ENCODE measurements around the gene PLAGL1.
"Not testable (repeated sequence)": the region's sequence is repeated elsewhere in the genome, so short reads cannot be mapped to it uniquely, and the experiment has no call there.

PLAGL1 gene, protein sequence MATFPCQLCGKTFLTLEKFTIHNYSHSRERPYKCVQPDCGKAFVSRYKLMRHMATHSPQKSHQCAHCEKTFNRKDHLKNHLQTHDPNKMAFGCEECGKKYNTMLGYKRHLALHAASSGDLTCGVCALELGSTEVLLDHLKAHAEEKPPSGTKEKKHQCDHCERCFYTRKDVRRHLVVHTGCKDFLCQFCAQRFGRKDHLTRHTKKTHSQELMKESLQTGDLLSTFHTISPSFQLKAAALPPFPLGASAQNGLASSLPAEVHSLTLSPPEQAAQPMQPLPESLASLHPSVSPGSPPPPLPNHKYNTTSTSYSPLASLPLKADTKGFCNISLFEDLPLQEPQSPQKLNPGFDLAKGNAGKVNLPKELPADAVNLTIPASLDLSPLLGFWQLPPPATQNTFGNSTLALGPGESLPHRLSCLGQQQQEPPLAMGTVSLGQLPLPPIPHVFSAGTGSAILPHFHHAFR

DNA sequence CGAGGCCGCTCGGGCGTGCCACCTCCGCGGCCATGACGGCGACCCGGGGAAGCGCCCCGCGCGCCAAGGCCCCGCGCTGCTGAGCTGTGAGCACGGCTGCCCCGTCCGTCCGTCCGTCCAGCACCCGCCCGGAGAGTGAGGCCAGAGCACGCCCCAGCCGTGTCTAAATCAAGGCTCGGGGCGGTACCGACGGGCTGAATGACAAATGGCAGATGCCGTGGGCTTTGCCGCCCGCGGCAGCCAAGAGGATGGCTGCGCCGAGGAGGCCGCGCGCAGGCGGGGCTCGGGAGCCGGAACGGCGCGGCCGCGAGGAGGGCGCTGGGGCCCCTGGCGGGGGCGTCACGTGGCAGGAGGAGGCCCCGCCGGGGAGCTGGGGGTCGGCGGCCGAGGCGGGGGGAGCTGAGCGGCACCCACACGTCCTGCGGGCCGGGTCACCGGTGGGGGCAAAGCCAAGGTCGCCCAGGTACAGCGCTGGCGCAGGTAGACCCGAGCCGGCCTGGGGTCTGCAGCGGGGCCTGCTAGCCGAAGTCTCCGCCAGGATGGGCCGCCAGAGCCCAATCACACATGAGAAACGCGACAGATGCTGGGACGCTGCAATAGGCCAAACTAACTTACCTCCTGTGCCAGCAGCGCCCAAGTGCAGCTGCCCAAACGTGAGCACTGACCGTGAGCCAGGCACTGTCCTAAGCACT lies at the start of gene PLAGL1:
PLAGL1 (minus strand) TSS at position 140 of the 692 bp plus-strand sequence. CDS start 60,123 bp downstream, outside the sequence.
- DNase-seq = peak; percentile 44

DNA sequence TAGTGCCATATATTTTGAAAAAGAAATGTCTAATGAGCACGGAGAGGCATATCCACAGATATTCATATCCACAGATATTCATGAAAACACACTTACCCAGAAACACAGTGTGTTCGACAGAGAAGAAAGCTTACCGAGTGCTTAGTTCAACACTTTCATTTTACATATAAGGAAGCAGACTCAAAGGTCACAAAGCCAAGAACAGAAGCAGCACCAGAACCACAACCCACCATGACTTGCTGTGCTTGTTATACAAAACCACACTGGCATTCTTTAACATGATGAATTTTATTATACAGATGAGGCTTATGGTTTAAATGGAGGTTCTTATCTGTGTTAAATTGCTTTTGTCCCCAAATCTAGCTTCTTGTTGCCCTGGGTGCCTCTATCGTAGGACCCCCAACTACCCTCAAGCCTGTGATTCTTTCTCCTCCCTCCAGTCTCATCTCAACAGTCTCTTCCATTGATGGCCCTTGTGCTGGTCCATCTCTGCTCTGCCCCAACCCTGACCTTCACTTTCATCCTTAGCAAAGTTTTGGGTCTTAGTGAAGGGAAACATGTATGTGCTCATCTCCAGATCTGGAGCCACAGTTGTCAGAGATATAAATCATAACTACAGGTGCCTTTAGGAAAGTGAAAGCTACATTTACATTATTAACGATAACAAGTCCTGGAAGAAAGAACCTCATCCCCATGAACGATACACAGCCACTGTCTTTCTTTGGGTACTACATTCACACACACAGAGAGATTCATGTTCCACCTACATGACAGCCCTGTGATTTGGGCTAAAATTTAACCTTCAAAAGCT lies 47.3 kb upstream of the PLAGL1 start:
- DNase-seq = peak; percentile 39

DNA sequence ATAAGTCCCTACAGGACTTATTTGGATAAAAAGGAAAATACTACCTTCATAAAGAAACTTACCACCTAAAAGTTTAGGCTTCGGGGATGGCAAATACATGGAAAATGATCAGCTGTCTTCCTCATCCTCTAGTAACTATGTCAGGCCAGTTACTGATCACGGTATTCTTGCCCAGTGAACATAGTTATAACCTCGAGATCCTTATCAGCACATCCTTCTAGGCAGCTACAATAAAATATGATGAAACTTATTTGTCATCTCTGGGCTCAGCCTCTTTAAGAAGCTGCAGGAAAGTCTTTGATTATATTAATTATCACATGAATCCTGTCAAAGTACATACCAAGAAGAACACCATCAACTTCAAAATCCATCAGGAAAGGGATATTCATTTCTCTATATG lies 45.5 kb upstream of the PLAGL1 start:
- DNase-seq = no peak

DNA sequence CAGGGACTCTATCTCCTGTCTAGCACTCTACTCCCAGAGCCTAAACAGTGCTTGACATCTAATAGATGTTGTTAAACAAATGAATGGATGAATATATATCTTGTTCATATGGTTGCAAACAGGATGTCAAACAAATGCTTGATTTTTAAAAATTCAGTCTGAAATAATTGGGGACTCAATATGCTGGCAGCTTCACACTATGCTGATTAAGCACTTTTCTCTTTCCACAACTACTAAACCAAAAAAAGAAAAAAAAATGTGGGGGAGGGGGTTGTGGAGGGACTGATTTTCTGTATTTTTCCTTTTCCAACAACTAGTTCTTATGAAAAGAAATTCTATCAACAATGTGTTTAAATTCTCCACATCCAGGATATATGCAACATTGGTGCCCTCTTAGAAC lies 44.4 kb upstream of the PLAGL1 start:
- DNase-seq = no peak

DNA sequence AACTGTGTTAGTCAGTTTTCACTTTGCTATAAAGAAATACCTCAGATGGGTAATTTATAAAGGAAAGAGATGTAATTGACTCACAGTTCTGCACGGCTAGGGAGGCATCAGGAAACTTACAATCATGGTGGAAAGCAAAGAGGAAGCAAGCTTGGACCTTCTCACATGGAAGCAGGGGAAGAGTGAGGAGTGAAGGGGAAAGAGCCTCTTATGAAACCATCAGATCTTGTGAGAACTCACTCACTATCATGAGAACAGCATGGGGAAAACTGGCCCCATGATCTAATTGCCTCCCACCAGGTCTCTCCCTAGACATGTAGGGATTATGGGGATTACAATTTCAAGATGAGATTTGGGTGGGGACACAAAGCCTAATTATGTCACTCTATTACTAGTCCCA lies 41.3 kb upstream of the PLAGL1 start:
- DNase-seq = no peak

DNA sequence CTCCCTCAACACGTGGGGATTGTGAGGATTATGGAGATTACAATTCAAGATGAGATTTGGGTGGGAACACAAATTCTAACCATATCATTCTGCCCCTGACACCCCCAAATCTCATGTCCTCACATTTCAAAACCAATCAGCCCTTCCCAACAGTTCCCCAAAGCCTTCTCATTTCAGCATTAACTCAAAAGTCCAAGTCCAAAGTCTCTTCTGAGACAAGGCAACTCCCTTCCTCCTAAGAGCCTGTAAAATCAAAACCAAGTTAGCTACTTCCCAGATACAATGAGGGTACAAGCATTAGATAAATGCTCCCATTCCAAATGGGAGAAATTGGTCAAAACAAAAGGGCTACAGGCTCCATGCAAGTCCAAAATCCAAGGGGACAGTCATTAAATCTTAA lies 39.6 kb upstream of the PLAGL1 start:
- DNase-seq = no peak

DNA sequence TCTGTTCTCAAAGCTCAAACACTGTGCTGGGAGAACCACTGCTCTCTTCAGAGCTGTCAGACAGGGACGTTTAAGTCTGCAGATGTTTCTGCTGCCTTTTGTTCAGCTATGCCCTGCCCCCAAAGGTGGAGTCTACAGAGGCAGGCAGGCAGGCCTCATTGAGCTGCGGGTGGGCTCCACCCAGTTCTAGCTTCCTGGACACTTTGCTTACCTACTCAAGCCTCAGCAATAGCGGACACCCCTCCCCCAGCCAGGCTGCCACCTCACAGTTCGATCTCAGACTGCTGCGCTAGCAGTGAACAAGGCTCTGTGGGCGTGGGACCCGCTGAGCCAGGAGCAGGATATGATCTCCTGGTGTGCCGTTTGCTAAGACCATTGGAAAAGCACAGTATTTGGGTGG lies 38.6 kb upstream of the PLAGL1 start:
- DNase-seq = not testable (repeated sequence)

DNA sequence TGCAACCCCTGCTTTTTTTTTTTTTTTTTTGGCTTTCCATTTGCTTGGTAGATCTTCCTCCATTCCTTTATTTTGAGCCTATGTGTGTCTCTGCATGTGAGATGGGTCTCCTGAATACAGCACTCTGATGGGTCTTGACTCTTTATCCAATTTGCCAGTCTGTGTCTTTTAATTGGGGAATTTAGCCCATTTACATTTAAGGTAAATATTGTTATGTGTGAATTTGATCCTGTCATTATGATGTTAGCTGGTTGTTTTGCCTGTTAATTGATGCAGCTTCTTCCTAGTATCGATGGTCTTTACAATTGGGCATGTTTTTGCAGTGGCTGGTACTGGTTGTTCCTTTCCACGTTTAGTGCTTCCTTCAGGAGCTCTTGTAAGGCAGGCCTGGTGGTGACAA lies 36.9 kb upstream of the PLAGL1 start:
- DNase-seq = not testable (repeated sequence)

DNA sequence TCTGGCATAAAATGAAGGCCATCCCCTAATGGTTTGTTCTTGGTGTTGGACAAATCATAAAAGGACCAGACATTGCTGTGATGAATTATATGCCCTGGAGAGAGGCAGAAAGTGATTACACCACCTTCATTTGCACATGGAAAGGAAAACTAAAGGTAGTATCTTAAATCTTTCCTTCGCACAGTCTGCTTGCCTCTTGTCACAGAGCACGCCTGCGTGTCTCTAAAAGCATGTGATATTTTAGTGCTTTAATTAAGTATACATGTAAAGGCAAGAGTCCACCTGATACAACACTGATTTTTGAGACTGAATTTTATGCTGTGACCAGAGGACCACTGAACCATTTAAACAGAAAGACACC lies 28.8 kb upstream of the PLAGL1 start:
- DNase-seq = no peak

DNA sequence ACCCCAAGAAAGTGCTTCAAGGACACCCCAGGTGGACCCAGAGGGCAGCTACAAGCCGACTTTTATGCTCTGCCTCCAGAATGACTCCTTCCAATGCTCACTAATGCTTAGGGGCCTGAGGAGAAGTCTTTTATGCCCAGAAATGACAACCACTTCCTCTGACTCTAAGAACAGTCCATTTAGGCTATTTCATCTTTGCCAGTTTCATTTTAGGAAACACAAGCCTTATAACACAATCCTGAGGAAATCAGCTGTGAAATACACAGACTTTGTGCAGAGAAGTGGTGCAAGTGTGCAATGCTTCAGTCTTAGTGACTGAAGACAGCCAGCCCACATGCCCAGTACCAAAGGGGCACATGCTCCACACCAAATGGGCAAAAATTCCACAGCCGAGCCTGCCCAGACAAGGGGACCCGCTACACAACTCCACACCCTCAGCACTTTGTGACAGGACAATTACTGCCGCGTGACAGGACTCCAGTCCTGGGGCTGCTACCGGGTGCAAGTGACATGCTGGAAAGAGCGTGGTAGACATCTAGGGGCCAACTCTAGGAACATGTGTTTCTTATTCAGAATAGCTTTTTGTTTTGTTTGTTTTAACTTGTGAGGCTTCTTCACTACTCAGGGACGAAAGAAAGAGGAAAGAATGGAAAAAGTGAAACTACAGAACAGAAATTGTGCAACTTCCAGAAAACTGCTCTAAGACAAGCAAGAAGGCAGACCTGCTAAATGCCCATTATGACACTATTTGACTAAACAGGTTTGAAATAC lies 28.2 kb upstream of the PLAGL1 start:
- DNase-seq = peak; percentile 49

DNA sequence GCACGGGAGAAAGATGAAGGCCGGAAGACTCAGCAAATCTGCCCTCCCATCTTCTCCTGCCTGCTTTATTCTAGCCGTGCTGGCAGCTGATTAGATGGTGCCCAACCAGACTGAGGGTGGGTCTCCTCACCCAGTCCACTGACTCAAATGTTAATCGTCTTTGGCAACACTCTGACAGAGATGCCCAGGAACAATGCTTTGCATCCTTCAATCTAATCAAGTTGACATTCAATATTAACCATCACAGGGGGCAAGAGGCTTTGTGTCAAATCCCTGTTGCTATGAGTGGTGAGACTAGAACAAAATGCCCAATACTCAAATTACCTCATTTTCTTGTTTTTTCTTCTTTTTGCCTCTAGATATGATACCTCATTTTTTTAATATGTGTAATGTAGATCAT lies 27.4 kb upstream of the PLAGL1 start:
- no peak for DNase-seq

DNA sequence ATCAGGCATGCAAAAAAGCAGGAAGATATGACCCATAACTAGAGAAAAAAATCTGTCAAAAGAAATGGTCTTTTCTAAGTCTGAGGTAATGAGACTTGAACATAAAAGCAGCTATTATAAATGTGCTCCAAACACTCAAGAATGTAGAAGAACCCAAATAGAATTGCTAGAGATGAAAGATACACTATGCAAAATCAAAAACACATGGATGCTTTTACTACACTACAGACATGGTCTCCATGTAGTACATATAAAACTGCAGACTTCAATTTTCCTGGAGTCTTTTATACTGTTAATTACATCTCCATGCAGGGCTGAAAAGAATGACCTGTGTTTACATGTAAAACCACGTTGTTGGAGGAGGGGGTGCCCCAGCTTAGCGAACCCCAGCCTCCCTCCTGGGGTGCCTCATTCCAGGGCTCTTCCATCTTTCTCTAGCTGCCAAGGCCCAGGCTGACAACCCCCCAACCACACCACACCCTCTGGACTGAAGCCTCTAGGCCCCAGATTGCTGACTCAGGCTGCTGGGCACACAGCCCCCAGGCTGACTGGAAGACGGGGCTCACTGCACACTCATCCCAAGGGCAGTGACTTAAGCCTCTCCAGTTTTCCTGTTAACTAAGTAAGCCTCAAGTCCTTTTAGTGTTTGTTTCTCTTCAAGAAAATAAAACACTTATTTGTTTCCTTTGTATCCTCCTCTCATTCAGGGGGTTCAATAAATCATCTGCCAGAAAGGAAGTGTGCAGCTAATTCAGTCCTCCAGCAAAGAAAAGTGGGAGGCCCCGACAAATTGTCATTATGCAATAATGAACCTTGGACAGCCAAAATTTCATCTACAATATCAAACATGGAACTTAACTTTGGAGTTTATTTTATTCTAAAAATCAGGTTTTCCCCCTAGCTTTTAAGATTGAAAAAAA lies 26.0 kb upstream of the PLAGL1 start:
- DNase-seq = no peak

DNA sequence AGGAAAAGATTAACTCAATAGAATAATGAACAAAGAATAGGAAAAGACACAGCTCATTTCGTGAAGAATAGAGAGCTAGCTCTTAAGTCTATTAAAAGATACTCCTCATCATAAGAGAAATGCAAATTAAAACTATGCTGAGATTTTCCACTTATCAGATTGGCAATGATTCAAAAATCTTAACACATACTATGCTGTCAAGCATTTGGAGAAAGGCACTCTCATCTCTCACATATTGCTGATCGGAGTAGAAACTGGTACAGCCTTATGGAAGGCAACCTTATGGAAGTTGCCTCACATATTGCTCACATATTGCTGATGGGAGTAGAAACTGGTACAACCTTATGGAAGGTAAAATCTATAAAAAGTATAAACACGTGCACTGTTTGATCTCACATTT lies 21.4 kb upstream of the PLAGL1 start:
- DNase-seq = no peak

DNA sequence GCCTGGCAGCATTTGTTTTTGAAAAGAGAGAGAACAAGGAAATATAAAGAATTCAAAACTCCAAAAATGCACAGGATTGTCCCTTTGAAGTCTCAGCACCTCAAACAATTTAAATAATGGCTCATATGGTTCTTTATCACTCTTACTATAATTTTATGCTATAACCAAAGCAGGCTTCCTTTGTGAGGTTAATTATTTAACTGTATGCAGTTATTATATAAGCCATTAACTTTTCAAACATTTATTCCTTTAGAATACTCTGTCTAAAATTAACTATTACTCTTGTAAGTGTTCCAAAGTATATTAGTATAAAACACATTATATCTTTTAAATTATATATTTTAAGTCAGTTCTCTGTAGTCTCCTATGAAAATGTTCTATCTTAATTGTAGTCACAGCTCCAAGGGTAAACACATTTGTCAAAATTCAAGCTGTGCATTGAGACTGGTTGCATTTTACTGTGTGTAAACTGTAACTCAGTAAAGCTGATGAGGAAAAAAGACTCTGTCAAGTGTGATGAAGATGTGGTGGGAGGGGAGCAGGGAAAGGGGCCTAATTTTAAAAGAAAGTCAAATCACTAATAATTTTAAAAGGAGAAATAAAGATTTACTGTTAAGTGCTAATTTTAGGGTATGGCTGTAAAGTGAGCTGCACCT lies 20.0 kb upstream of the PLAGL1 start:
- no peak for DNase-seq

DNA sequence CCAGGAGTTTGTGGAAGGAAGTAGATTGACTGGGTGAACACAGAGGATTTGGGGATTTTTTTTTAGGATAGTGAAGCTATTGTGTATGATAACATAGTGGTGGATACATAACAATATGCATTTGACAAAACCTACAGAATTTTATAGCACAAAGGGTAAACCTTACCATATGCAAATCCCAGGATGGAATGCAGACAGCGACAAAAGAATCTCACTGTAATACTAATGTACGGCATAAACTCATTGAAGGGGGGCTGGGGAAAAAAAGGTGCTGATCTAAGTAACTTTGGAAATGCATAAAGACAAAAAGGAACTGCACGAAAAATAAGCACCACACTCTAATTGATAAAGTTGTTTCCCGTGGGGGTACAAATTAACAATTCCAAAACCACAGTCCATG lies 15.2 kb upstream of the PLAGL1 start:
- no peak for DNase-seq

DNA sequence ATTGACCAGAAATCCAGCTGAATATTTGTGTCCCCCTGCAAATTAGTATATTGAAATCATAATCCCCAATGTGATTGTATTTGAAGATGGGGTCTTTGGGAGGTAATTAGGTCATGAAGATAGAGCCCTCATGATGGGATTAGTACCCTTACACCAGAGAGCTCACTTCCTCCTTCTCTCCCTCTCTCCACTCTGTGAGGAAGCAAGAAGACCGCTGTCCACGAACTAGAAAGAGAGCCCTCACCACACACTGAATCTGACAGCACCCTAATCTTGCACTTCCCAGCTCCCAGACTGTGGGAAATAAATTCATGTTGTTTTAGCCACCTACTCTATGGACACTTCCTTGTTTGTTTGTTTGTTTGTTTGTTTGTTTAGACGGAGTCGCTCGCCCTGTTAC lies 11.9 kb upstream of the PLAGL1 start:
- DNase-seq = no peak

DNA sequence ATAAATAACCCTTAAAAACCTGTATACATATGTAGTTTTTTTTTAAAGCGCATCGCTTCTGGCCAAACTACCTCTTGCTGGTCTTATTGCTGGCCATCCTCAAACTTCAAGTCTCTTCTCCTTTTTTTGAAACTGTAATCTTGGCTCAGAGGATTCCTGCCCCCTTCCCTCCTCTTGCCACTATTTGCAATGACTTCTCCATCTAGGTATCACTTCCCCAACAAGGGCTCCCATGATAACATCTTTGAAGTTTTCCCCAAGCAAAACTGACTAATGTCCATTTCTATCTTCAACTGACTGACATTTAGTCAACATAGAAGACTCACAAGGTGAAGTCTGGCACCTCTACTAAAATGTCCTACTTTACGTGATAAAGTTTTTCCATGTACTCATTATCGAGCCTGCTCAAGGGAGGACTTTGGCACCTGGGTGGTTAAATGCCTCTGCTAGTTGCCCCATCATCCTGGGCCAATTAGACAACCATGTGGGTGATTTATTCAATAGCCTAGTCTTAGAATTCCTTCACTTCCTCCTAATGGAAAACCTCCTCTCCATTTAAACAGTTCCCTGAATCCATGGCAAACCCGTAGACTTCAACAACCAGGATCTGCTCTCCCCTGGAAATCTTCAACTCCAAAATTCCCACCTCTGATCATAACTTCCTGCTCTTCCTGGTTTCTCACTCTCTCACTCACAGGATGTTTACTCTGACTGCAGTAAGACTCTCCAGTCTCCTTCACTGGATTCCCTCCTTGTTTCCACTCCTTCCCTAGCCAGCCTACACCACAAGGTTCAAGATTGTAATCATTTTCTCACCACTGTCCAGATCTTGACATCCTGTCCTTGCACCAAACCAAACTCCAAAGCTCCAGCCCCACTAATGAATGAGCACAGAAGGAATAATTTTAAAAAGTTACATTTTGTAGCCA lies 9.4 kb upstream of the PLAGL1 start:
- DNase-seq = no peak

DNA sequence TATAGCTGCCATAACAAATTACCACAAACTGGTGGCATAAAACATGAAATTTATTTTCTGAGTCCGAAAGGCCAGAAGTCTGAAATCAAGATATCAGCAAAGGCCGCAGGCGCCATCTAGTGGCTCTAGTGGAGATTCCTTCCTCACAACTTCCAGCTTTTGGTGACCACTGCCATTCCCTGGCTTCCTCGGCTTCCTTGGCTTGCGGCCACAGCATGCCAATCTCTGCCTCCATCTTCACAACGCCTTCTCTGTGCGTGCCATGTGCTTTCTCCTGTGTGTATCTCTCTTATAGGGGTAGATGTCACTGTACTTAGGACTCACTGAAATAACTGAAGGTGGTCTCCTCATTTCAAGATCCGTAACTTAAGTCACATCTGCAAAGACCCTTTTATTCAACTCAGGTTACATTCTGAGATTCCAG lies 5.4 kb upstream of the PLAGL1 start:
- DNase-seq = peak; percentile 61

DNA sequence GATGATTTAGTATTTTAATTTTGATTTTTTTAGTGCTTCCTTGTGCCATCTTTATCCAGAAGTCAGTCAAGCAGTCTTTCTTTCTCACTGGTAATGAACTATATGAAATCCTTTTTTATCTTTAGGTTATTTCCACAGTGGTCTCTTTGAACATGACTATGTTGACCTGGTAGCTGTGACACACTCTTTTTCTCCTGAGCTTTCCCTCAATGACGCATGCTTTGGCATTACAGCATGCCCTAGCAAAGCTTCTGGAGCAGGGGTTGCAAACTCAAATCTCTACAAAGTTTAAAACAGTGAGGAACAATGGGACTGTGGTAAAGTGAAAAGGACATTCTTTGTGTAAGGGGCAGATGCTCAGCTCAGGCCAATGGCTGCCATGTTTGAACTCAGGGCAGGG lies 4.5 kb upstream of the PLAGL1 start:
- DNase-seq = no peak

DNA sequence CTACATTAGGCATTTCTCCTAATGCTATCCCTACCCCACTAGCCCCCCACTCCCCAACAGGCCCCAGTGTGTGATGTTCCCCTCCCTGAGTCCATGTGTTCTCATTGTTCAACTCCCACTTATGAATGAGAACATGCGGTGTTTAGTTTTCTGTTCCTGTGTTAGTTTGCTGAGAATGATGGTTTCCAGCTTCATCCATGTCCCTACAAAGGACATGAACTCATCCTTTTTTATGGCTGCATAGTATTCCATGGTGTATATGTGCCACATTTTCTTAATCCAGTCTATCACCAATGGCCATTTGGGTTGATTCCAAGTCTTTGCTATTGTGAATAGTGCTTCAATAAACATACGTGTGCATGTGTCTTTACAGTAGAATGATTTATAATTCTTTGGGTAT lies 1.6 kb upstream of the PLAGL1 start:
- DNase-seq = not testable (repeated sequence)

All from GDM1 (cell line).